GM12801 (cell line): ENCODE results near the gene INPP4B.

Experiments
- CTCF ChIP-seq: IDR thresholded peaks from one replicate; pipeline ENCODE4 v1.5.1; 2011; ENCODE audit warnings: control low read depth; ENCODE audit not compliant: insufficient read length; ENCODE audit errors: extremely low read depth

Gene INPP4B

GRCh38 chr4:142846729-142847596 is 862 bp upstream of the INPP4B start:
- TF ChIP-seq CTCF: no peak

DNA sequence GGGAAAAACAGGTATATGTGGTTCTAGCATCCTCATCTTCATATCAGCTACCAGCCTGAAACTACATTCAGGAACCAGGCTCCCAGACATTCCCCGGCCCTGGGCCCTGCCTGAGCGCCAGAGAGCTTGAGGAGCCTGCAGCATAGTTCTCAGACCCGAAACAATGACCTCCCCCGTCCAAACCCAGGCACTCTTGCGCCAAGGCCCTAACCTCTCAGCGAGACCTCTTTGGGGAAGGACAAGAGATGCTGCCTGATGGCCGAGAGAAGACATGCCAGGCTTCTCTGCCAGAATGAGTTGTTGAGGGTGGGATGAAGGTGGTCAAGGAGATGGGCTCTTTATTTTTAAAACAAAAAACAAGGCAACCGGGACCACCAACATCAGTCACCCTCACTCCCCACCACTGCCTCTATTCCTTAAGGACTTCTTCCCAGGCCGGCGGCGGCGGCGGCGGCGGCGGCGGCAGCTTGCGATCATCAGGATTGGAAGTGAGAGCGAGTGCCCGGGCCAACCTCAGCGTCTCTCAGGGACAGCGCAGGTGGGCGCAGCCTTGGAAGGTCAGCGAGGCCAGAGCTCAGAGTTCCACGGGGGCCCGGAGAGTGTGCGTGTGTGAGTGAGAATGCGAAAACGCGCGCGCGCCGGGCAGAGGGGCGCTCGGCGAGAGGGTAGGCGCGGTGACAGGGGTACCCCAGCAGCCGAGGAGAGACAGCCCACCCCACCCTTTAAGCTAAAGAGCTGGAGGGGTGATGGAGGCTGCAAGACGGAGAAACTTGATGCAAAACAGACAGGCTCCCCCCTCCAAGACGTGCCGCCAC is 601 bp downstream of the INPP4B start:
- TF ChIP-seq CTCF: no peak

- TF ChIP-seq CTCF: no peak
Measured at GRCh38 chr4:142844782-142845181, 1.3 kb downstream of the INPP4B start.

- no peak for TF ChIP-seq CTCF
Measured at GRCh38 chr4:142840516-142841123, 5.5 kb downstream of the INPP4B start.

DNA sequence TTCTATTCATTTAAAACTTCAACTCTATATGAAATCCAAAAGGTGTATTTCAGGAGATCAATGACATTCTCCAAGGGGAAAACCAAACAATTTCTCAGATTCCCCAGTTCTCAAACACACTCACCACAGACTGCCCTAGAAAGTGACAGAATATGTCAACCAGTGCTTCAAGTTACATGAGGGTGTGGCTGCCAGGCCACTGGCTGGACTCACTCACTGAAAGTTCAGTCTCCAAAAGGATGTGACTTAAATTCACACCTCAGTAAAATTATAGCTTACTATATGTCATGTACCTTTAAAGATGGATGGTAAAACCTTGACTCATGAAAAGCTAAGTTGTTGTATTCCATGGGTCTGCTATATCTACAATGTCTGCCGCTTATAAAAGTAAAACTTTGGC is 7.3 kb downstream of the INPP4B start:
- TF ChIP-seq CTCF: no peak

DNA sequence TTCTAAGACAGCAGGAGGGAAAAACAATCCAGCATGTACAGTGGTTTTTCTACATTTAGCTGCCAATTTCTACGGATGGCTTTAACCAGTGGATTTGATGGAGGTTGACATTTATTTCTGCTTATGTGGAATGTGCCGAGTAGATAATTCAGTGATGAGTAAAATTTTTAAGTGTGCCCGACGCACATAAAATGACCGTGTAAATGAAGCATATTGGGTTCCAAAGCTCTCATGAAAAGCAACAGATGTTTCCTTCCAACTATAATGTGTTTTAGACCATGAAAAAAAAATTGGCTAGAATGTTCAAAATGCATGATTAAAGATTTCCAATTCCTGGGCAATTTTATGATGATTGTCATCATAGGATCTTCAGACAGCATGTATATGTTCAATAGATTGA is 14.1 kb downstream of the INPP4B start:
- TF ChIP-seq CTCF: no peak

GRCh38 chr4:142826503-142827241 is 19.4 kb downstream of the INPP4B start:
- no peak for TF ChIP-seq CTCF
